Measurements from ENCODE around the gene POLR2J. TPM values are rescaled to one million over a fixed set of nuclear protein-coding genes. Genes with fewer than 3 reads are reported as not detected.
A peak's percentile ranks its signal among the peaks of the same experiment; 100 is the strongest.
"Not testable (repeated sequence)": the region's sequence is repeated elsewhere in the genome, so short reads cannot be mapped to it uniquely, and the experiment has no call there.

Gene POLR2J
- total and polyA plus RNA-seq, 2 experiments from 2014 or later = 32.2 to 167 TPM

DNA sequence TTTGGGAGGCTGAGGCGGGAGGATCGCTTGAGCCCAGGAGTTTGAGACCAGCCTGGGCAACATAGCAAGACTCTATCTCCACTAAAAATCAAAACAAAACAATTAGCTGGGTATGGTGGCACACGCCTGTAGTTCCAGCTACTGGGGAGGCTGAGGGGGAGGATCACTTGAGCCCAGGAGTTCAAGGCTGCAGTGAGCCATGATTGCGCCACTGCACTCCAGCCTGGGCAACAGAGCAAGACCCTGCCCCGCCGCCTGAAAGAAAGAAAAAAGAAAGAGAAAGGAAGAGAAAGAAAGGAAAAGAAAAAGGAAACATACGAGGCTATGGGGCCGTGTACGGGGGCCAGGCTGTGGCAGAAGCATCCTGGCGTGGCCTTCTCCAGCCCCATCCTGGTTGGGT, 23.8 kb downstream of the POLR2J start:
- H3K27ac Mint-ChIP-seq; H3K36me3 ChIP-seq (ENCODE audit: insufficient read depth); H3K9me3 Mint-ChIP-seq; H3K4me2 ChIP-seq; H3K4me3 ChIP-seq; H3K27ac ChIP-seq (ENCODE audit: low read depth); H3K79me2 ChIP-seq (replicated peaks; ENCODE audit: insufficient read depth); H3F3A ChIP-seq (replicated peaks; ENCODE audit: low read depth); H4K20me1 ChIP-seq (replicated peaks; ENCODE audit: insufficient read depth); H3K4me3 Mint-ChIP-seq; H3K9me2 ChIP-seq (ENCODE audit: insufficient read depth); H3K4me1 ChIP-seq (ENCODE audit: insufficient read depth); H3K27me3 ChIP-seq (ENCODE audit: insufficient read depth); H2AFZ ChIP-seq; H3K27me3 Mint-ChIP-seq (ENCODE audit: insufficient read depth, low read depth, poor library complexity); H3K4me1 Mint-ChIP-seq; DNase-seq (ENCODE audit: low spot score); ATAC-seq: not testable (repeated sequence)
- peaks cover 25% of the 10 kb centered on the region for H3K36me3 Mint-ChIP-seq (ENCODE audit: low read depth)

DNA sequence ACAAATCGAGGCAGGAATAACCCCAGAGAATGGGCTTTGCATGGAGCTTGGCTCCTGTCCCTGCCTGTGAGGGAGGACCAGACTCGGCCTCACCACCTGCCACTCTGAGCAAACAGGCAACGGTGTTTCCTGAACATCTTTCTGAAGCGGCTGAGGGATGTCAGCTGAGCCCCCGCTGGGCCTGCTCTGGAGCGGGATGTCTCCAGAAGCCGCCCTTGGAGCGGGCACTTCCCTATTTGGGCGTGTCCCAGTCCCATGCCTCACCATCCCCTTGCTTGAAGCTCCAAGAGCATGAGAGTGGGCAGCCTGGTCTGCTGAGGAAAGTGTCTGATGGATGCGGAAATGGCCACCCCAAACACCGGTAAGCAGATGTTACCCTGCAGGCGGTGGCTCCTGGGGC, 24.3 kb downstream of the POLR2J start:
- no peaks in the 10 kb centered on the region for H3K79me2 ChIP-seq (replicated peaks; ENCODE audit: insufficient read depth)
- H2AFZ ChIP-seq = no peak overlapping the region
- no peak overlapping the region for H3K27ac ChIP-seq (ENCODE audit: low read depth)
- H3K4me2 ChIP-seq = no peak overlapping the region
- Mint-ChIP-seq H3K9me3 (no peaks in the 10 kb centered on the region), H3K36me3 (ENCODE audit: low read depth) (peaks cover 25% of the 10 kb centered on the region), H3K4me3 (no peak overlapping the region), H3K4me1 (peaks cover 4% of the 10 kb centered on the region; the same call in 1 of the 3 replicates), H3K27me3 (ENCODE audit: insufficient read depth, low read depth, poor library complexity) (peaks cover 6% of the 10 kb centered on the region), H3K27ac (no peak overlapping the region)
- no peaks in the 10 kb centered on the region; the same call in 1 of the 2 replicates for H4K20me1 ChIP-seq (replicated peaks; ENCODE audit: insufficient read depth)
- peak; percentile 31 for DNase-seq (ENCODE audit: low spot score)
- peaks cover 7% of the 10 kb centered on the region; the same call in 1 of the 2 replicates for H3K36me3 ChIP-seq (ENCODE audit: insufficient read depth)
- H3F3A ChIP-seq (replicated peaks; ENCODE audit: low read depth) = 0 out of 2 replicates have a peak, but pooled peaks cover 3% of the 10 kb centered on the region
- no peaks in the 10 kb centered on the region for H3K9me2 ChIP-seq (ENCODE audit: insufficient read depth)
- no peak for ATAC-seq
- no peaks in the 10 kb centered on the region for H3K27me3 ChIP-seq (ENCODE audit: insufficient read depth)
- no peak overlapping the region for H3K4me3 ChIP-seq
- H3K4me1 ChIP-seq (ENCODE audit: insufficient read depth) = no peaks in the 10 kb centered on the region
- TF ChIP-seq, protein P1, sequence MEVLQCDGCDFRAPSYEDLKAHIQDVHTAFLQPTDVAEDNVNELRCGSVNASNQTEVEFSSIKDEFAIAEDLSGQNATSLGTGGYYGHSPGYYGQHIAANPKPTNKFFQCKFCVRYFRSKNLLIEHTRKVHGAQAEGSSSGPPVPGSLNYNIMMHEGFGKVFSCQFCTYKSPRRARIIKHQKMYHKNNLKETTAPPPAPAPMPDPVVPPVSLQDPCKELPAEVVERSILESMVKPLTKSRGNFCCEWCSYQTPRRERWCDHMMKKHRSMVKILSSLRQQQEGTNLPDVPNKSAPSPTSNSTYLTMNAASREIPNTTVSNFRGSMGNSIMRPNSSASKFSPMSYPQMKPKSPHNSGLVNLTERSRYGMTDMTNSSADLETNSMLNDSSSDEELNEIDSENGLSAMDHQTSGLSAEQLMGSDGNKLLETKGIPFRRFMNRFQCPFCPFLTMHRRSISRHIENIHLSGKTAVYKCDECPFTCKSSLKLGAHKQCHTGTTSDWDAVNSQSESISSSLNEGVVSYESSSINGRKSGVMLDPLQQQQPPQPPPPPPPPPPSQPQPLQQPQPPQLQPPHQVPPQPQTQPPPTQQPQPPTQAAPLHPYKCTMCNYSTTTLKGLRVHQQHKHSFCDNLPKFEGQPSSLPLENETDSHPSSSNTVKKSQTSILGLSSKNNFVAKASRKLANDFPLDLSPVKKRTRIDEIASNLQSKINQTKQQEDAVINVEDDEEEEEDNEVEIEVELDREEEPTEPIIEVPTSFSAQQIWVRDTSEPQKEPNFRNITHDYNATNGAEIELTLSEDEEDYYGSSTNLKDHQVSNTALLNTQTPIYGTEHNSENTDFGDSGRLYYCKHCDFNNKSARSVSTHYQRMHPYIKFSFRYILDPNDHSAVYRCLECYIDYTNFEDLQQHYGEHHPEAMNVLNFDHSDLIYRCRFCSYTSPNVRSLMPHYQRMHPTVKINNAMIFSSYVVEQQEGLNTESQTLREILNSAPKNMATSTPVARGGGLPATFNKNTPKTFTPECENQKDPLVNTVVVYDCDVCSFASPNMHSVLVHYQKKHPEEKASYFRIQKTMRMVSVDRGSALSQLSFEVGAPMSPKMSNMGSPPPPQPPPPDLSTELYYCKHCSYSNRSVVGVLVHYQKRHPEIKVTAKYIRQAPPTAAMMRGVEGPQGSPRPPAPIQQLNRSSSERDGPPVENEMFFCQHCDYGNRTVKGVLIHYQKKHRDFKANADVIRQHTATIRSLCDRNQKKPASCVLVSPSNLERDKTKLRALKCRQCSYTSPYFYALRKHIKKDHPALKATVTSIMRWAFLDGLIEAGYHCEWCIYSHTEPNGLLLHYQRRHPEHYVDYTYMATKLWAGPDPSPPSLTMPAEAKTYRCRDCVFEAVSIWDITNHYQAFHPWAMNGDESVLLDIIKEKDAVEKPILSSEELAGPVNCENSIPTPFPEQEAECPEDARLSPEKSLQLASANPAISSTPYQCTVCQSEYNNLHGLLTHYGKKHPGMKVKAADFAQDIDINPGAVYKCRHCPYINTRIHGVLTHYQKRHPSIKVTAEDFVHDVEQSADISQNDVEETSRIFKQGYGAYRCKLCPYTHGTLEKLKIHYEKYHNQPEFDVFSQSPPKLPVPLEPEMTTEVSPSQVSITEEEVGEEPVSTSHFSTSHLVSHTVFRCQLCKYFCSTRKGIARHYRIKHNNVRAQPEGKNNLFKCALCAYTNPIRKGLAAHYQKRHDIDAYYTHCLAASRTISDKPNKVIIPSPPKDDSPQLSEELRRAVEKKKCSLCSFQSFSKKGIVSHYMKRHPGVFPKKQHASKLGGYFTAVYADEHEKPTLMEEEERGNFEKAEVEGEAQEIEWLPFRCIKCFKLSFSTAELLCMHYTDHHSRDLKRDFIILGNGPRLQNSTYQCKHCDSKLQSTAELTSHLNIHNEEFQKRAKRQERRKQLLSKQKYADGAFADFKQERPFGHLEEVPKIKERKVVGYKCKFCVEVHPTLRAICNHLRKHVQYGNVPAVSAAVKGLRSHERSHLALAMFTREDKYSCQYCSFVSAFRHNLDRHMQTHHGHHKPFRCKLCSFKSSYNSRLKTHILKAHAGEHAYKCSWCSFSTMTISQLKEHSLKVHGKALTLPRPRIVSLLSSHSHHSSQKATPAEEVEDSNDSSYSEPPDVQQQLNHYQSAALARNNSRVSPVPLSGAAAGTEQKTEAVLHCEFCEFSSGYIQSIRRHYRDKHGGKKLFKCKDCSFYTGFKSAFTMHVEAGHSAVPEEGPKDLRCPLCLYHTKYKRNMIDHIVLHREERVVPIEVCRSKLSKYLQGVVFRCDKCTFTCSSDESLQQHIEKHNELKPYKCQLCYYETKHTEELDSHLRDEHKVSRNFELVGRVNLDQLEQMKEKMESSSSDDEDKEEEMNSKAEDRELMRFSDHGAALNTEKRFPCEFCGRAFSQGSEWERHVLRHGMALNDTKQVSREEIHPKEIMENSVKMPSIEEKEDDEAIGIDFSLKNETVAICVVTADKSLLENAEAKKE (CRISPR knock-in tag; IDR thresholded peaks at IDR 0.05) = no peak
- TF ChIP-seq ZNF331 (CRISPR knock-in tag; IDR thresholded peaks at IDR 0.05; ENCODE audit: low read depth) (no peak), NANOG (IDR thresholded peaks at IDR 0.05; ENCODE audit: borderline replicate concordance) (no peak), STAT1 (IDR thresholded peaks at IDR 0.05; ENCODE audit: unreplicated experiment) (no peak), EZH2phosphoT487 (IDR thresholded peaks at IDR 0.05; ENCODE audit: unreplicated experiment) (no peak), CREB1 (CRISPR knock-in tag; IDR thresholded peaks at IDR 0.05; ENCODE audit: low read depth) (no peak), EZH2 (IDR thresholded peaks at IDR 0.05; ENCODE audit: low read depth, unreplicated experiment) (no peak)
- TF ChIP-seq, protein P2, sequence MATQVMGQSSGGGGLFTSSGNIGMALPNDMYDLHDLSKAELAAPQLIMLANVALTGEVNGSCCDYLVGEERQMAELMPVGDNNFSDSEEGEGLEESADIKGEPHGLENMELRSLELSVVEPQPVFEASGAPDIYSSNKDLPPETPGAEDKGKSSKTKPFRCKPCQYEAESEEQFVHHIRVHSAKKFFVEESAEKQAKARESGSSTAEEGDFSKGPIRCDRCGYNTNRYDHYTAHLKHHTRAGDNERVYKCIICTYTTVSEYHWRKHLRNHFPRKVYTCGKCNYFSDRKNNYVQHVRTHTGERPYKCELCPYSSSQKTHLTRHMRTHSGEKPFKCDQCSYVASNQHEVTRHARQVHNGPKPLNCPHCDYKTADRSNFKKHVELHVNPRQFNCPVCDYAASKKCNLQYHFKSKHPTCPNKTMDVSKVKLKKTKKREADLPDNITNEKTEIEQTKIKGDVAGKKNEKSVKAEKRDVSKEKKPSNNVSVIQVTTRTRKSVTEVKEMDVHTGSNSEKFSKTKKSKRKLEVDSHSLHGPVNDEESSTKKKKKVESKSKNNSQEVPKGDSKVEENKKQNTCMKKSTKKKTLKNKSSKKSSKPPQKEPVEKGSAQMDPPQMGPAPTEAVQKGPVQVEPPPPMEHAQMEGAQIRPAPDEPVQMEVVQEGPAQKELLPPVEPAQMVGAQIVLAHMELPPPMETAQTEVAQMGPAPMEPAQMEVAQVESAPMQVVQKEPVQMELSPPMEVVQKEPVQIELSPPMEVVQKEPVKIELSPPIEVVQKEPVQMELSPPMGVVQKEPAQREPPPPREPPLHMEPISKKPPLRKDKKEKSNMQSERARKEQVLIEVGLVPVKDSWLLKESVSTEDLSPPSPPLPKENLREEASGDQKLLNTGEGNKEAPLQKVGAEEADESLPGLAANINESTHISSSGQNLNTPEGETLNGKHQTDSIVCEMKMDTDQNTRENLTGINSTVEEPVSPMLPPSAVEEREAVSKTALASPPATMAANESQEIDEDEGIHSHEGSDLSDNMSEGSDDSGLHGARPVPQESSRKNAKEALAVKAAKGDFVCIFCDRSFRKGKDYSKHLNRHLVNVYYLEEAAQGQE (IDR thresholded peaks at IDR 0.05; ENCODE audit: unreplicated experiment) = no peak
- TF ChIP-seq, protein P3, sequence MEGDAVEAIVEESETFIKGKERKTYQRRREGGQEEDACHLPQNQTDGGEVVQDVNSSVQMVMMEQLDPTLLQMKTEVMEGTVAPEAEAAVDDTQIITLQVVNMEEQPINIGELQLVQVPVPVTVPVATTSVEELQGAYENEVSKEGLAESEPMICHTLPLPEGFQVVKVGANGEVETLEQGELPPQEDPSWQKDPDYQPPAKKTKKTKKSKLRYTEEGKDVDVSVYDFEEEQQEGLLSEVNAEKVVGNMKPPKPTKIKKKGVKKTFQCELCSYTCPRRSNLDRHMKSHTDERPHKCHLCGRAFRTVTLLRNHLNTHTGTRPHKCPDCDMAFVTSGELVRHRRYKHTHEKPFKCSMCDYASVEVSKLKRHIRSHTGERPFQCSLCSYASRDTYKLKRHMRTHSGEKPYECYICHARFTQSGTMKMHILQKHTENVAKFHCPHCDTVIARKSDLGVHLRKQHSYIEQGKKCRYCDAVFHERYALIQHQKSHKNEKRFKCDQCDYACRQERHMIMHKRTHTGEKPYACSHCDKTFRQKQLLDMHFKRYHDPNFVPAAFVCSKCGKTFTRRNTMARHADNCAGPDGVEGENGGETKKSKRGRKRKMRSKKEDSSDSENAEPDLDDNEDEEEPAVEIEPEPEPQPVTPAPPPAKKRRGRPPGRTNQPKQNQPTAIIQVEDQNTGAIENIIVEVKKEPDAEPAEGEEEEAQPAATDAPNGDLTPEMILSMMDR (conservative IDR thresholded peaks at IDR 0.05; ENCODE audit: low read depth in 2 of 2) = no peak
- TF ChIP-seq, protein P4, sequence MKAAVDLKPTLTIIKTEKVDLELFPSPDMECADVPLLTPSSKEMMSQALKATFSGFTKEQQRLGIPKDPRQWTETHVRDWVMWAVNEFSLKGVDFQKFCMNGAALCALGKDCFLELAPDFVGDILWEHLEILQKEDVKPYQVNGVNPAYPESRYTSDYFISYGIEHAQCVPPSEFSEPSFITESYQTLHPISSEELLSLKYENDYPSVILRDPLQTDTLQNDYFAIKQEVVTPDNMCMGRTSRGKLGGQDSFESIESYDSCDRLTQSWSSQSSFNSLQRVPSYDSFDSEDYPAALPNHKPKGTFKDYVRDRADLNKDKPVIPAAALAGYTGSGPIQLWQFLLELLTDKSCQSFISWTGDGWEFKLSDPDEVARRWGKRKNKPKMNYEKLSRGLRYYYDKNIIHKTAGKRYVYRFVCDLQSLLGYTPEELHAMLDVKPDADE (IDR thresholded peaks at IDR 0.05) = no peak
